Activated T-cell treated with anti-CD3 and anti-CD28 coated beads for 48 hours (primary cell): Measurements from ENCODE around the gene NOSIP.

Experiments
- DNase-seq: peaks from one replicate; pipeline ENCODE4 v3.0.0-alpha.2; 2020; ENCODE audit warnings: low read depth

NOSIP gene

GRCh38 chr19:49506575-49507105 lies 73.7 kb downstream of the NOSIP start:
- peak; percentile 68 for DNase-seq
